ENCODE measurements around the gene DNAH9. TPM values are rescaled to one million over a fixed set of nuclear protein-coding genes. Genes with fewer than 3 reads are reported as not detected.

The DNAH9 gene
- total and polyA plus RNA-seq, 4 donors, result under 0.01 to 0.09 TPM; not detected in 2

GRCh38 chr17:11644265-11645212, 46.3 kb downstream of the DNAH9 start:
- Histone ChIP-seq H3K36me3 (ENCODE audit: control insufficient read depth in 4 of 4, insufficient read depth in 3 of 4, low read depth in 1 of 4, low read length in 3 of 4) (no peaks in the 10 kb centered on the region), H3K9ac (ENCODE audit: low read depth in 1 of 2, low read length in 2 of 2) (no peak overlapping the region), H3K27ac (ENCODE audit: low read depth in 1 of 2, low read length in 2 of 2) (no peak overlapping the region), H3K9me3 (ENCODE audit: control insufficient read depth in 4 of 4, low read length in 3 of 4) (no peaks in the 10 kb centered on the region), H3K4me1 (ENCODE audit: control insufficient read depth in 4 of 4, insufficient read depth in 4 of 4, low read length in 3 of 4) (peaks cover 0 to 5% (median 4%) of the 10 kb centered on the region in 4 donors), H3K4me3 (ENCODE audit: low read depth in 1 of 3, low read length in 3 of 3) (no peak overlapping the region), H3K27me3 (ENCODE audit: control insufficient read depth in 4 of 4, insufficient read depth in 4 of 4, low read length in 3 of 4) (no peaks in the 10 kb centered on the region)
- peak; percentile 52 for DNase-seq (ENCODE audit: low spot score)
- 22% methylated on average over 18 of the region's 18 CpGs for WGBS
- TF ChIP-seq FOXA2 (IDR thresholded peaks at IDR 0.05) (no peak), RXRA (IDR thresholded peaks at IDR 0.05) (no peak), MAX (IDR thresholded peaks at IDR 0.05) (no peak), HNF4G (IDR thresholded peaks at IDR 0.05) (no peak), NR2F2 (IDR thresholded peaks at IDR 0.05) (no peak), EGR1 (IDR thresholded peaks at IDR 0.05; ENCODE audit: low read depth in 2 of 2) (no peak), JUND (IDR thresholded peaks at IDR 0.05) (no peak), CTCF (IDR thresholded peaks at IDR 0.05; ENCODE audit: low read depth, low read length, missing input control) (peak; percentile 71), YY1 (IDR thresholded peaks at IDR 0.05) (no peak), ZBTB33 (IDR thresholded peaks at IDR 0.05) (no peak), RAD21 (IDR thresholded peaks at IDR 0.05) (peak; percentile 89 to 92), HNF4A (conservative IDR thresholded peaks at IDR 0.05) (no peak)
- TF ChIP-seq, protein P1, sequence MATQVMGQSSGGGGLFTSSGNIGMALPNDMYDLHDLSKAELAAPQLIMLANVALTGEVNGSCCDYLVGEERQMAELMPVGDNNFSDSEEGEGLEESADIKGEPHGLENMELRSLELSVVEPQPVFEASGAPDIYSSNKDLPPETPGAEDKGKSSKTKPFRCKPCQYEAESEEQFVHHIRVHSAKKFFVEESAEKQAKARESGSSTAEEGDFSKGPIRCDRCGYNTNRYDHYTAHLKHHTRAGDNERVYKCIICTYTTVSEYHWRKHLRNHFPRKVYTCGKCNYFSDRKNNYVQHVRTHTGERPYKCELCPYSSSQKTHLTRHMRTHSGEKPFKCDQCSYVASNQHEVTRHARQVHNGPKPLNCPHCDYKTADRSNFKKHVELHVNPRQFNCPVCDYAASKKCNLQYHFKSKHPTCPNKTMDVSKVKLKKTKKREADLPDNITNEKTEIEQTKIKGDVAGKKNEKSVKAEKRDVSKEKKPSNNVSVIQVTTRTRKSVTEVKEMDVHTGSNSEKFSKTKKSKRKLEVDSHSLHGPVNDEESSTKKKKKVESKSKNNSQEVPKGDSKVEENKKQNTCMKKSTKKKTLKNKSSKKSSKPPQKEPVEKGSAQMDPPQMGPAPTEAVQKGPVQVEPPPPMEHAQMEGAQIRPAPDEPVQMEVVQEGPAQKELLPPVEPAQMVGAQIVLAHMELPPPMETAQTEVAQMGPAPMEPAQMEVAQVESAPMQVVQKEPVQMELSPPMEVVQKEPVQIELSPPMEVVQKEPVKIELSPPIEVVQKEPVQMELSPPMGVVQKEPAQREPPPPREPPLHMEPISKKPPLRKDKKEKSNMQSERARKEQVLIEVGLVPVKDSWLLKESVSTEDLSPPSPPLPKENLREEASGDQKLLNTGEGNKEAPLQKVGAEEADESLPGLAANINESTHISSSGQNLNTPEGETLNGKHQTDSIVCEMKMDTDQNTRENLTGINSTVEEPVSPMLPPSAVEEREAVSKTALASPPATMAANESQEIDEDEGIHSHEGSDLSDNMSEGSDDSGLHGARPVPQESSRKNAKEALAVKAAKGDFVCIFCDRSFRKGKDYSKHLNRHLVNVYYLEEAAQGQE (IDR thresholded peaks at IDR 0.05), result no peak

GRCh38 chr17:11645426-11645825, 47.2 kb downstream of the DNAH9 start:
- Histone ChIP-seq H3K36me3 (ENCODE audit: control insufficient read depth in 4 of 4, insufficient read depth in 3 of 4, low read depth in 1 of 4, low read length in 3 of 4) (no peaks in the 10 kb centered on the region), H3K9me3 (ENCODE audit: control insufficient read depth in 4 of 4, low read length in 3 of 4) (no peaks in the 10 kb centered on the region), H3K4me3 (ENCODE audit: low read depth in 1 of 3, low read length in 3 of 3) (no peak overlapping the region), H3K27ac (ENCODE audit: low read depth in 1 of 2, low read length in 2 of 2) (no peak overlapping the region), H3K4me1 (ENCODE audit: control insufficient read depth in 4 of 4, insufficient read depth in 4 of 4, low read length in 3 of 4) (peaks cover 0 to 5% (median 4%) of the 10 kb centered on the region in 4 donors), H3K27me3 (ENCODE audit: control insufficient read depth in 4 of 4, insufficient read depth in 4 of 4, low read length in 3 of 4) (no peaks in the 10 kb centered on the region), H3K9ac (ENCODE audit: low read depth in 1 of 2, low read length in 2 of 2) (no peak overlapping the region)
- DNase-seq (ENCODE audit: low spot score), result no peak
- WGBS, result 95% methylated on average over 2 of the region's 2 CpGs
- no peak for TF ChIP-seq EGR1 (IDR thresholded peaks at IDR 0.05; ENCODE audit: low read depth in 2 of 2)
- TF ChIP-seq, protein P2, sequence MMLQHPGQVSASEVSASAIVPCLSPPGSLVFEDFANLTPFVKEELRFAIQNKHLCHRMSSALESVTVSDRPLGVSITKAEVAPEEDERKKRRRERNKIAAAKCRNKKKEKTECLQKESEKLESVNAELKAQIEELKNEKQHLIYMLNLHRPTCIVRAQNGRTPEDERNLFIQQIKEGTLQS (IDR thresholded peaks at IDR 0.05), result no peak
- no peak for TF ChIP-seq CTCF (IDR thresholded peaks at IDR 0.05; ENCODE audit: low read depth, low read length, missing input control)
- TF ChIP-seq FOXA2 (IDR thresholded peaks at IDR 0.05), result no peak
- TF ChIP-seq YY1 (IDR thresholded peaks at IDR 0.05), result no peak

Data from liver (tissue), 9 donors.